DOHH2 (cell line): ENCODE results near the gene UBE2L6.

Experiments used
- H3F3A ChIP-seq: fragments of 200-600 bp; sonication (generic), shearing (Covaris generic); 2 replicates; pipeline ENCODE4 v1.6.0; 2016; ENCODE audit warnings: antibody characterized with exemption, mild to moderate bottlenecking; ENCODE audit not compliant: control insufficient read depth, insufficient read depth
- H3K27ac ChIP-seq: fragments of 200-600 bp; sonication (generic); 2 replicates; pipeline ENCODE4 v1.5.1; 2014; ENCODE audit warnings: low read depth, mild to moderate bottlenecking, low read length, moderate library complexity
- H3K27me3 ChIP-seq: fragments of 200-600 bp; sonication (generic); 2 replicates; pipeline ENCODE4 v1.6.1; 2014; ENCODE audit warnings: mild to moderate bottlenecking, low read length, mixed read lengths; ENCODE audit not compliant: control insufficient read depth
- H3K36me3 ChIP-seq: fragments of 200-600 bp; sonication (generic); 2 replicates; pipeline ENCODE4 v1.6.1; 2014; ENCODE audit warnings: mild to moderate bottlenecking, low read length, moderate library complexity, mixed read lengths; ENCODE audit not compliant: control insufficient read depth
- H3K4me1 ChIP-seq: fragments of 200-600 bp; sonication (generic); 2 replicates; pipeline ENCODE4 v1.6.1; 2014; ENCODE audit warnings: mild to moderate bottlenecking, low read length, mixed read lengths; ENCODE audit not compliant: control insufficient read depth
- H3K4me2 ChIP-seq: fragments of 200-600 bp; sonication (generic); 2 replicates; pipeline ENCODE4 v1.6.0; 2014; ENCODE audit warnings: mild to moderate bottlenecking, low read length, moderate library complexity
- H3K4me3 ChIP-seq: fragments of 200-600 bp; sonication (generic); 2 replicates; pipeline ENCODE4 v1.5.1; 2014; ENCODE audit warnings: mild to moderate bottlenecking, low read length, mixed read lengths
- H3K79me2 ChIP-seq: fragments of 200-600 bp; sonication (generic); 2 replicates; pipeline ENCODE4 v1.6.1; 2014; ENCODE audit warnings: mild to moderate bottlenecking, low read length, mixed read lengths; ENCODE audit not compliant: control insufficient read depth
- H3K9me2 ChIP-seq: fragments of 200-600 bp; sonication (generic); replicated peaks from 2 replicates; pipeline ENCODE4 v1.6.1; 2014; ENCODE audit warnings: mild to moderate bottlenecking, low read length, mixed read lengths; ENCODE audit not compliant: control insufficient read depth
- H3K9me3 ChIP-seq: fragments of 200-600 bp; sonication (generic); 2 replicates; pipeline ENCODE4 v1.6.1; 2014; ENCODE audit warnings: antibody characterized with exemption, low read length, mixed read lengths; ENCODE audit not compliant: control insufficient read depth, insufficient read depth
- H4K20me1 ChIP-seq: fragments of 200-600 bp; sonication (generic); 2 replicates; pipeline ENCODE4 v1.6.0; 2014; ENCODE audit warnings: low read depth, mild to moderate bottlenecking, antibody characterized with exemption, low read length, moderate library complexity; ENCODE audit not compliant: control insufficient read depth, insufficient read depth
- EZH2phosphoT487 ChIP-seq: fragments of 200-600 bp; sonication (generic); IDR thresholded peaks from 2 replicates; pipeline ENCODE4 v1.6.1; 2017; ENCODE audit warnings: borderline replicate concordance, mild to moderate bottlenecking, antibody characterized with exemption, low read length, moderate library complexity, mixed read lengths
- TF ChIP-seq, protein P1 (sequence below): fragments of 200-600 bp; sonication (generic); IDR thresholded peaks from one replicate; pipeline ENCODE4 v1.5.1; 2014; ENCODE audit warnings: antibody characterized with exemption, mild to moderate bottlenecking, low read depth, low read length; ENCODE audit not compliant: poor library complexity, severe bottlenecking

The UBE2L6 gene

DNA sequence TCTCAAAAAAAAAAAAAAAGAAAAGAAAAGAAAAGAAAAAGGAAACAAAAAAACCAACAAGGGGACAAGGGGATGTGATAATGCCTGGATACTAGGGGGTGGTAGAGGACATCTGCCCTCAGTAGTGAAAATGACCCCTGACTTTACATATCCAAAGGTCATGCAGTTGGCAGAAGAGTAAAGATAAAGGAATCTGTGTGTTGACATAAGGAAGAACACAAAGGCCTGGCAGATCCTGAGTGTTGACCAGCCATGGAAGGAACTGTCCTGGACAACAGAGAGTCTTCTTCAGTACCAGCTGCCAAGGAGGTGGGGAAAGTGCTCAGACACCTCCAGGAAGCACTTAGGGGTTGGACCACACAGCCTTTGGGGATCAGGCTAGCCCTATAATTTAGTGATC lies 64.6 kb downstream of the UBE2L6 start:
- Histone ChIP-seq H4K20me1 (no peaks in the 10 kb centered on the region), H3K27ac (no peak overlapping the region)
- TF ChIP-seq EZH2phosphoT487: no peak
- TF ChIP-seq, protein P1, sequence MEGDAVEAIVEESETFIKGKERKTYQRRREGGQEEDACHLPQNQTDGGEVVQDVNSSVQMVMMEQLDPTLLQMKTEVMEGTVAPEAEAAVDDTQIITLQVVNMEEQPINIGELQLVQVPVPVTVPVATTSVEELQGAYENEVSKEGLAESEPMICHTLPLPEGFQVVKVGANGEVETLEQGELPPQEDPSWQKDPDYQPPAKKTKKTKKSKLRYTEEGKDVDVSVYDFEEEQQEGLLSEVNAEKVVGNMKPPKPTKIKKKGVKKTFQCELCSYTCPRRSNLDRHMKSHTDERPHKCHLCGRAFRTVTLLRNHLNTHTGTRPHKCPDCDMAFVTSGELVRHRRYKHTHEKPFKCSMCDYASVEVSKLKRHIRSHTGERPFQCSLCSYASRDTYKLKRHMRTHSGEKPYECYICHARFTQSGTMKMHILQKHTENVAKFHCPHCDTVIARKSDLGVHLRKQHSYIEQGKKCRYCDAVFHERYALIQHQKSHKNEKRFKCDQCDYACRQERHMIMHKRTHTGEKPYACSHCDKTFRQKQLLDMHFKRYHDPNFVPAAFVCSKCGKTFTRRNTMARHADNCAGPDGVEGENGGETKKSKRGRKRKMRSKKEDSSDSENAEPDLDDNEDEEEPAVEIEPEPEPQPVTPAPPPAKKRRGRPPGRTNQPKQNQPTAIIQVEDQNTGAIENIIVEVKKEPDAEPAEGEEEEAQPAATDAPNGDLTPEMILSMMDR: no peak

DNA sequence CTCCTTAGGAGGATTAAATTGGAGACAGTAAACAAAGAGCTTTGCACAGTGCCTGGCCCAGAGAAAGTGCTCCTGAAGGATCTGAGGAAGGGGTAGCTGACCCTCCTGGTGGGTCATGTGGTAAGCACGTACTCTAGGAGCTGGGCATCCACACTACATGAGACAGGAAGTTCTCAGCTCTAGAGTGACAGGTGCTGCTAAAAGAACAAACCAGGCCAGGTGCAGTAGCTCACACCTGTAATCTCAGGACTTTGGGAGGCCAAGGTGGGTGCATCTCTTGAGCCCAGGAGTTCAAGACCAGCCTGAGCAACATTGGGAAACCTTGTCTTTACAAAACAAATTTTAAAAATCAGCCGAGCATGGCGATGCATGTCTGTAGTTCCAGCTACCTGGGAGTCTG lies 65.1 kb downstream of the UBE2L6 start:
- Histone ChIP-seq H3F3A (no peaks in the 10 kb centered on the region), H3K27me3 (no peaks in the 10 kb centered on the region), H3K4me2 (no peak overlapping the region), H3K4me1 (no peaks in the 10 kb centered on the region), H3K9me3 (no peaks in the 10 kb centered on the region), H4K20me1 (no peaks in the 10 kb centered on the region), H3K79me2 (no peaks in the 10 kb centered on the region; the same call in 1 of the 2 replicates), H3K36me3 (peaks cover 43% of the 10 kb centered on the region; the same call in 1 of the 2 replicates), H3K9me2 (no peaks in the 10 kb centered on the region), H3K27ac (no peak overlapping the region), H3K4me3 (no peak overlapping the region)
- TF ChIP-seq, protein P1: no peak
- no peak for TF ChIP-seq EZH2phosphoT487

More for the DNA sequence above, 64.6 kb downstream of the UBE2L6 start:
- Histone ChIP-seq H3K79me2 (no peaks in the 10 kb centered on the region; the same call in none of the 2 replicates), H3K36me3 (peaks cover 46% of the 10 kb centered on the region; the same call in 1 of the 2 replicates), H3K4me1 (no peaks in the 10 kb centered on the region), H3K9me2 (no peaks in the 10 kb centered on the region), H3K4me2 (no peak overlapping the region), H3K4me3 (no peak overlapping the region), H3K9me3 (no peaks in the 10 kb centered on the region), H3K27me3 (no peaks in the 10 kb centered on the region), H3F3A (no peaks in the 10 kb centered on the region)

DNA sequence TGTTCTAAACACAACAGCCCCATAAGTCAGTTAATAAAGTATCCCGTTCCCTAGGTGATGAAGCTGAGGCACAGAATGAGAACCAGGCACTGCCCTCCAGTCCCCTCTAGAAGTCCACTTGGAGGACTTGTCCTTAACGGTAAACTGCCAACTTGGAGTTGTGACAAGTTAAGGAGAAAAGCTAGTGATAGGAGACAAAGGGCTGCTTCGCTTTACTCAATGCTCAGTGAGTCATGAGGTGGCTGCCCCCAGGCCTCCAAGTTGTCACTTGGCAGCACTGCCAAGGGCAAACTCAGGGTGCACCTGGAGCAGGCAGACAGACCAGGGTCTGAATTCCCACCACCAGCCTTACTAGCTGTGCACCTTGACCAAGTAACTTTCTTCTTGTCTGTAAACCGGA lies 65.5 kb downstream of the UBE2L6 start:
- H3K36me3 ChIP-seq: peaks cover 43% of the 10 kb centered on the region; the same call in 1 of the 2 replicates
- H3K9me2 ChIP-seq: no peaks in the 10 kb centered on the region
- H3K4me1 ChIP-seq: no peaks in the 10 kb centered on the region
- H3K9me3 ChIP-seq: no peaks in the 10 kb centered on the region
- H3K4me3 ChIP-seq: no peak overlapping the region
- no peaks in the 10 kb centered on the region for H3K27me3 ChIP-seq
- no peak for TF ChIP-seq EZH2phosphoT487
- H3K79me2 ChIP-seq: no peaks in the 10 kb centered on the region; the same call in 1 of the 2 replicates
- H3K27ac ChIP-seq: no peak overlapping the region
- H3F3A ChIP-seq: no peaks in the 10 kb centered on the region
- no peak overlapping the region for H3K4me2 ChIP-seq
- no peaks in the 10 kb centered on the region for H4K20me1 ChIP-seq
